HepG2 (cell line): ENCODE measurements around the gene RNF13. TPM values are rescaled to one million over a fixed set of nuclear protein-coding genes. Genes with fewer than 3 reads are reported as not detected.

ENCODE experiments used
- AKAP8 ChIP-seq: sonication (generic); formaldehyde crosslinking; IDR thresholded peaks from 2 replicates; pipeline ENCODE4 v1.5.1; 2020; ENCODE audit warnings: mild to moderate bottlenecking, missing genetic modification reagents
- ATF7 ChIP-seq, 2 experiments: fragments of 450-650 bp in 1 of 2; sonication (generic) in 1 of 2; formaldehyde crosslinking in 1 of 2; IDR thresholded peaks; 2 replicates each; pipeline versions ENCODE4 v1.4.0 to v1.6.1; 2016 to 2020; ENCODE audit warnings: antibody characterized with exemption in 1 of 2, mild to moderate bottlenecking in 1 of 2, missing genetic modification reagents in 1 of 2
- BRCA1 ChIP-seq: sonication (generic); formaldehyde crosslinking; IDR thresholded peaks from 2 replicates; pipeline ENCODE4 v1.4.0; 2020; ENCODE audit warnings: missing genetic modification reagents
- DRAP1 ChIP-seq: IDR thresholded peaks from 2 replicates; pipeline ENCODE4 v1.6.1; 2016; ENCODE audit warnings: missing genetic modification reagents, missing compliant biosample characterization
- EEA1 ChIP-seq: sonication (generic); formaldehyde crosslinking; IDR thresholded peaks from 2 replicates; pipeline ENCODE4 v1.5.1; 2020; ENCODE audit warnings: mild to moderate bottlenecking, missing genetic modification reagents, borderline replicate concordance
- HHEX ChIP-seq: IDR thresholded peaks from 2 replicates; pipeline ENCODE4 v1.6.1; 2016; ENCODE audit warnings: control low read depth
- MZF1 ChIP-seq: sonication (generic); formaldehyde crosslinking; IDR thresholded peaks from 2 replicates; pipeline ENCODE4 v1.8.1; 2023; ENCODE audit warnings: mild to moderate bottlenecking, missing genetic modification reagents, borderline replicate concordance
- PRPF4 ChIP-seq: fragments of 200-400 bp; formaldehyde crosslinking; IDR thresholded peaks from 2 replicates; pipeline ENCODE4 v1.6.1; 2016; ENCODE audit warnings: low read length, low read depth; ENCODE audit not compliant: poor library complexity, severe bottlenecking
- RAD21 ChIP-seq: fragments of 450-650 bp; formaldehyde crosslinking; IDR thresholded peaks from 2 replicates; pipeline ENCODE4 v1.5.0; 2020; ENCODE audit warnings: mild to moderate bottlenecking
- SRSF9 ChIP-seq: fragments of 200-400 bp; formaldehyde crosslinking; IDR thresholded peaks from 2 replicates; pipeline ENCODE4 v1.6.1; 2018; ENCODE audit warnings: borderline replicate concordance, mild to moderate bottlenecking, low read depth, low read length; ENCODE audit not compliant: insufficient read depth, poor library complexity, severe bottlenecking
- ZBTB39 ChIP-seq: sonication (generic); formaldehyde crosslinking; IDR thresholded peaks from 2 replicates; pipeline ENCODE4 v1.5.0; 2020; ENCODE audit warnings: missing genetic modification reagents
- ZEB1 ChIP-seq: IDR thresholded peaks from 2 replicates; pipeline ENCODE4 v1.6.1; 2012; ENCODE audit warnings: mild to moderate bottlenecking, low read depth, inconsistent platforms; ENCODE audit not compliant: insufficient replicate concordance
- ZNF138 ChIP-seq: sonication (generic); formaldehyde crosslinking; IDR thresholded peaks from 2 replicates; pipeline ENCODE4 v1.5.0; 2020; ENCODE audit warnings: mild to moderate bottlenecking, low read depth, missing genetic modification reagents
- ZNF264 ChIP-seq: sonication (generic); formaldehyde crosslinking; IDR thresholded peaks from 2 replicates; pipeline ENCODE4 v1.4.0; 2020; ENCODE audit warnings: missing genetic modification reagents
- ZNF567 ChIP-seq: sonication (generic); formaldehyde crosslinking; IDR thresholded peaks from 2 replicates; pipeline ENCODE4 v1.8.1; 2023; ENCODE audit warnings: mild to moderate bottlenecking, missing genetic modification reagents, borderline replicate concordance
- ZNF672 ChIP-seq: sonication (generic); formaldehyde crosslinking; IDR thresholded peaks from 2 replicates; pipeline ENCODE4 v1.8.1; 2022; ENCODE audit warnings: missing genetic modification reagents
- ZNF75D ChIP-seq: sonication (generic); formaldehyde crosslinking; IDR thresholded peaks from 2 replicates; pipeline ENCODE4 v1.8.1; 2023; ENCODE audit warnings: missing genetic modification reagents, mild to moderate bottlenecking, borderline replicate concordance
- polyA plus RNA-seq, 8 experiments: library from polyadenylated mRNA; depleted of rRNA in 3 of 8; stranded (reverse) in 7 of 8; unstranded in 1 of 8; fragments of >200 nt; fragmentation: Illumina TruSeq in 4 of 8; extraction: Trizol in 4 of 8; gene quantifications; 2 replicates each; pipeline versions ENCODE4 v1.2.1 to v1.2.3, GENCODE V29; 2011 to 2016; ENCODE audit warnings: low read depth in 4 of 8, missing spikeins in 1 of 8, mixed read lengths in 1 of 8; ENCODE audit not compliant: insufficient read depth in 1 of 8
- total RNA-seq, 5 experiments: library from RNA; depleted of rRNA; stranded (reverse); fragments of >200 nt; fragmentation: Illumina TruSeq; extraction: Trizol; gene quantifications; 2 replicates each; pipeline ENCODE4 v1.2.3, GENCODE V29; 2016; ENCODE audit warnings: low read depth in 1 of 5
- TF ChIP-seq, protein P1 (sequence below): sonication (generic); formaldehyde crosslinking; IDR thresholded peaks from 2 replicates; pipeline ENCODE4 v1.4.0; 2020; ENCODE audit warnings: missing genetic modification reagents
- TF ChIP-seq, protein P2 (sequence below): sonication (generic); formaldehyde crosslinking; IDR thresholded peaks from 2 replicates; pipeline ENCODE4 v1.4.0; 2020; ENCODE audit warnings: missing genetic modification reagents, borderline replicate concordance

The RNF13 gene
- total and polyA plus RNA-seq, 2 of the 13 experiments (the other 11 are each of a cell fraction or from before 2014, with no cell fraction given), result 39.8 to 46.0 TPM

GRCh38 chr3:149970716-149971402 lies 157.8 kb downstream of the RNF13 start, which contains the start of gene PFN2 (continued):
- TF ChIP-seq, protein P1, sequence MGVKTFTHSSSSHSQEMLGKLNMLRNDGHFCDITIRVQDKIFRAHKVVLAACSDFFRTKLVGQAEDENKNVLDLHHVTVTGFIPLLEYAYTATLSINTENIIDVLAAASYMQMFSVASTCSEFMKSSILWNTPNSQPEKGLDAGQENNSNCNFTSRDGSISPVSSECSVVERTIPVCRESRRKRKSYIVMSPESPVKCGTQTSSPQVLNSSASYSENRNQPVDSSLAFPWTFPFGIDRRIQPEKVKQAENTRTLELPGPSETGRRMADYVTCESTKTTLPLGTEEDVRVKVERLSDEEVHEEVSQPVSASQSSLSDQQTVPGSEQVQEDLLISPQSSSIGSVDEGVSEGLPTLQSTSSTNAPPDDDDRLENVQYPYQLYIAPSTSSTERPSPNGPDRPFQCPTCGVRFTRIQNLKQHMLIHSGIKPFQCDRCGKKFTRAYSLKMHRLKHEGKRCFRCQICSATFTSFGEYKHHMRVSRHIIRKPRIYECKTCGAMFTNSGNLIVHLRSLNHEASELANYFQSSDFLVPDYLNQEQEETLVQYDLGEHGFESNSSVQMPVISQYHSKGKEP, result 0 out of 2 replicates have a peak, but pooled peaks have one; percentile 66
- TF ChIP-seq ZNF75D (no peak), RAD21 (CRISPR knock-in tag) (peak; percentile 49), ZBTB39 (CRISPR knock-in tag) (no peak; the same call in 1 of the 2 replicates), ATF7 (IDR thresholded peaks at IDR 0.05) (no peak), ATF7 (CRISPR knock-in tag; IDR thresholded peaks at IDR 0.05) (peak; percentile 22; the same call in 1 of the 2 replicates), BRCA1 (CRISPR knock-in tag) (no peak), MZF1 (no peak), DRAP1 (CRISPR knock-in tag) (no peak), AKAP8 (CRISPR knock-in tag) (peak; percentile 60; the same call in 1 of the 2 replicates), ZNF567 (CRISPR knock-in tag) (peak; percentile 88; the same call in 1 of the 2 replicates), ZNF264 (CRISPR knock-in tag) (0 out of 2 replicates have a peak, but pooled peaks have one; percentile 7), PRPF4 (no peak), HHEX (CRISPR knock-in tag) (no peak), SRSF9 (no peak), ZNF672 (CRISPR knock-in tag) (peak; percentile 91; the same call in 1 of the 2 replicates), ZEB1 (no peak), ZNF138 (CRISPR knock-in tag) (no peak), EEA1 (CRISPR knock-in tag) (peak; percentile 88)
- TF ChIP-seq, protein P2, sequence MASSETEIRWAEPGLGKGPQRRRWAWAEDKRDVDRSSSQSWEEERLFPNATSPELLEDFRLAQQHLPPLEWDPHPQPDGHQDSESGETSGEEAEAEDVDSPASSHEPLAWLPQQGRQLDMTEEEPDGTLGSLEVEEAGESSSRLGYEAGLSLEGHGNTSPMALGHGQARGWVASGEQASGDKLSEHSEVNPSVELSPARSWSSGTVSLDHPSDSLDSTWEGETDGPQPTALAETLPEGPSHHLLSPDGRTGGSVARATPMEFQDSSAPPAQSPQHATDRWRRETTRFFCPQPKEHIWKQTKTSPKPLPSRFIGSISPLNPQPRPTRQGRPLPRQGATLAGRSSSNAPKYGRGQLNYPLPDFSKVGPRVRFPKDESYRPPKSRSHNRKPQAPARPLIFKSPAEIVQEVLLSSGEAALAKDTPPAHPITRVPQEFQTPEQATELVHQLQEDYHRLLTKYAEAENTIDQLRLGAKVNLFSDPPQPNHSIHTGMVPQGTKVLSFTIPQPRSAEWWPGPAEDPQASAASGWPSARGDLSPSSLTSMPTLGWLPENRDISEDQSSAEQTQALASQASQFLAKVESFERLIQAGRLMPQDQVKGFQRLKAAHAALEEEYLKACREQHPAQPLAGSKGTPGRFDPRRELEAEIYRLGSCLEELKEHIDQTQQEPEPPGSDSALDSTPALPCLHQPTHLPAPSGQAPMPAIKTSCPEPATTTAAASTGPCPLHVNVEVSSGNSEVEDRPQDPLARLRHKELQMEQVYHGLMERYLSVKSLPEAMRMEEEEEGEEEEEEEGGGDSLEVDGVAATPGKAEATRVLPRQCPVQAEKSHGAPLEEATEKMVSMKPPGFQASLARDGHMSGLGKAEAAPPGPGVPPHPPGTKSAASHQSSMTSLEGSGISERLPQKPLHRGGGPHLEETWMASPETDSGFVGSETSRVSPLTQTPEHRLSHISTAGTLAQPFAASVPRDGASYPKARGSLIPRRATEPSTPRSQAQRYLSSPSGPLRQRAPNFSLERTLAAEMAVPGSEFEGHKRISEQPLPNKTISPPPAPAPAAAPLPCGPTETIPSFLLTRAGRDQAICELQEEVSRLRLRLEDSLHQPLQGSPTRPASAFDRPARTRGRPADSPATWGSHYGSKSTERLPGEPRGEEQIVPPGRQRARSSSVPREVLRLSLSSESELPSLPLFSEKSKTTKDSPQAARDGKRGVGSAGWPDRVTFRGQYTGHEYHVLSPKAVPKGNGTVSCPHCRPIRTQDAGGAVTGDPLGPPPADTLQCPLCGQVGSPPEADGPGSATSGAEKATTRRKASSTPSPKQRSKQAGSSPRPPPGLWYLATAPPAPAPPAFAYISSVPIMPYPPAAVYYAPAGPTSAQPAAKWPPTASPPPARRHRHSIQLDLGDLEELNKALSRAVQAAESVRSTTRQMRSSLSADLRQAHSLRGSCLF (CRISPR knock-in tag), result no peak
